KOPT-K1 (cell line): ENCODE data around the gene GBE1.

ENCODE experiments used
- H3K27ac ChIP-seq: fragments of 200-600 bp; sonication (generic); 2 replicates; pipeline ENCODE4 v1.5.1; 2016; ENCODE audit warnings: antibody characterized with exemption, mild to moderate bottlenecking, low read depth, low read length; ENCODE audit not compliant: poor library complexity, severe bottlenecking
- H3K36me3 ChIP-seq: fragments of 200-600 bp; sonication (generic); 2 replicates; pipeline ENCODE4 v1.5.1; 2017; ENCODE audit warnings: antibody characterized with exemption, mild to moderate bottlenecking, low read length, moderate library complexity; ENCODE audit not compliant: insufficient read depth
- H3K9me3 ChIP-seq: fragments of 200-600 bp; sonication (generic); 2 replicates; pipeline ENCODE4 v1.5.1; 2017; ENCODE audit warnings: antibody characterized with exemption, low read length, mild to moderate bottlenecking; ENCODE audit not compliant: insufficient read depth, poor library complexity, severe bottlenecking

Gene GBE1

DNA sequence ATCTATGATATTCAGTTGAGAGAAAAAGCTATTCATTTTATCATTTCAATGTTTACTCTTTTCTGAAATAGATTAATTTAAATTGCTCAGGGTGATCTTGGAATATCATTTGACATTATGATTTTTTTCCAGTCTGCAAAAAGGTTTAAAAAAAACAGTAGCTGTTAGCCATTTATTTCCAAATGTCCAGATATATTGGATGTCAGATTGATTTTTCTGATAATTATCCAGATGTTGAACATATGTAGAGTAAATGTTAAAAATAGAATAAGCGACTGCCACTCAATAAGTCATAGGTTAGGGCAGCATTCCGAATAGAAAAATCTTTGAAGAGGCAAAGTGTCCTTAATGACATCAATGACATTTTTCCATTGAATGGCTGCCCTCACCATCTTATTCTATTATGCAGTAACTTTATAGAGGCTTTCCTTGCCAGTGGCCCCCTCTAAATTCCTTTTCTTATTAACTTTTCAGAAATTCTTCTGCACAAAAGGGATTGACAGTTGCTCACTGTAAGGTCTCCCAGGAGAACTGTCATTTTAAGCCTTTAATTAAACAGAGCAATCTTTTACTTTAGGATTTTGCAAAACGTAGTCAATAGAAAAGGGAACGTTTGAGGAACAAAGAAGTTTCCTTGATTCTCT, 316.5 kb downstream of the GBE1 start:
- Histone ChIP-seq H3K9me3 (no peaks in the 10 kb centered on the region), H3K36me3 (no peaks in the 10 kb centered on the region), H3K27ac (no peak overlapping the region)

DNA sequence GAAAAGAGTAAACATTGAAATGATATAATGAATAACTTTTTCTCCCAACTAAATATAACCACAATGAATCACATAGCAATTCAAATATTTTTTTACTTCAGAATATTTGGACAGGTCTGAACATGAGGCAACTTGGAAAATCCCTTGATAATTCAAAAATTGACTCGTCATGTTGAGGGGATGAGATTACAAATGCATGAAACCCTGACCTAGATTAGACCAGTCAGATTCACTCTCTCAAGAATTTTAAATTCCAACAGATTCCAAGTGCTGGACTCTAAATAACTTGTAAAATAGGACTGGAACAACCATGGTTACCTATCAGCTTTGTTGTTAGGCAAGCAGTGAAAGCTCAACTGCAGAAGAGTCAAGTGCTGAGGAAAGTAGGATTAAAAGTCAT, 317.5 kb downstream of the GBE1 start:
- no peaks in the 10 kb centered on the region for H3K9me3 ChIP-seq
- H3K27ac ChIP-seq, result no peak overlapping the region
- no peaks in the 10 kb centered on the region for H3K36me3 ChIP-seq

DNA sequence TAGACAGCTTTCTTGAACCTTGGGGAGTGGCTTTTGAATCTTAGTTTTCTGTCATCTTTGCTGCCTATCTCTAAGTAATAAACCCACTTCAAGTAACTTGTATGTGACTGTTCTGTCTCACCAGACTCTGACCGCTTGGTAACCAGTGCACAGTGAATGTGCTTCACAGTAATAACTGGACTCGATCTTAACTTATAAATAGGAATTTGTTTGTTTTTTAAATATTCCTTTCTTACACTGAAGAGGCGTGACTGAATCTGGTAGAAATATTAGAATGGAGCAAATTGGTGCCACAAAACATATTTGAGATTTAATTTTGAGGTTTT, 318.0 kb downstream of the GBE1 start:
- no peak overlapping the region for H3K27ac ChIP-seq
- no peaks in the 10 kb centered on the region for H3K9me3 ChIP-seq
- H3K36me3 ChIP-seq, result no peaks in the 10 kb centered on the region

DNA sequence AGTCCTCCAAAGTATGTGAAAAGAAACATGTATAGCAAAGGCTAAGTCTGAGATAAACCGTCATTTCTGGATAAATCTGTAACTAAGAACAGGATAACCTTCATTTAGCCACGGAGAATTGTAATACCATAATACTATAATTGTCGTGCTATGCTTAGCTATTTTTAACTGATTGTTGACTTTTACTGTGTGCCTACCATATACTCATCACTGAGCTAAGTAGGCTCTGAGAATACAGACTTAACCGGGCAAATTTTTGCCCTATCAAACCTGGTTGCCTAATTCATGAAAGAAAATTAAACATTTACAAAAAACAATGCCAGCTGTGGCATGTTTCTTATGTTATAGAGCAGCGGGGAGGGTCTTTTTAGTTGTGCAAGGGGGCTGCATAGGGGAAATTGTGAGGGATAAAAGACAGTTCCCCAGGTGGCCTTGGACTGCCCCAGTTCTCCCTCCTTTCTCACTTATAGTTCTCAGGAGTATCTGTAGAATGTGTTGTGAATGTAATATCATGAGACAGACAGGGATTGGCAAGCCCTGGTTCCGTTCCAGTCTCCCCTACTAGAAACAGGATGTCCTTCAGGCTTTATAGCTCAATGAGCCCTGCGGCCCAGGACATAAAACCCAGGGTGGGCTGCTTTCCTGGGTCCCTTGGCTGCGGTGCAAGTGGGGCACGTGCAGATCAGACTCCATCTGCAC, 318.5 kb downstream of the GBE1 start:
- Histone ChIP-seq H3K27ac (no peak overlapping the region), H3K9me3 (no peaks in the 10 kb centered on the region), H3K36me3 (no peaks in the 10 kb centered on the region)

DNA sequence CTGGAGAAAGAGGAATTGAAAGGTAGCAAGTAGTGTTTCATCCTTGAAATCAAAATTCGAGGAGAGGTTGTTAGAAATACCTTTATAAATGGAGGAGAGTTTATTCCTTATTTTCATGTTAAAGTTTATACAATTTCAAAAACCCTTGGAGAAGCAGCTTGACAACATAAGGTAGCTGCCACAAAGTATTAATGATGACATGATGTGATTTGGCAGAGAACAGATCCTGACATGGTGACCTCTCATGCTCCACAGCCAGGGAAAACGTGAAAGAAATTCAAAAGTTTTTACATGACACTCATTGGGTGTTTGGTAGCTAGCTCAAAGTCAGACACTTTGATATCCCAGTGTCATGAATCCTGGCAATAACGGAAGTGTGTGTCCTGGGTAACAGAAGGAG, 320.8 kb downstream of the GBE1 start:
- no peak overlapping the region for H3K27ac ChIP-seq
- H3K9me3 ChIP-seq, result no peaks in the 10 kb centered on the region
- H3K36me3 ChIP-seq, result no peaks in the 10 kb centered on the region
